GM23338 (cell line): ENCODE measurements around the gene IL7R. TPM values are rescaled to one million over a fixed set of nuclear protein-coding genes. Genes with fewer than 3 reads are reported as not detected.

Experiments used
- ATAC-seq: fragments of 200-7000 bp; cut with Tn5 transposase; 3 replicates; pipeline ENCODE4 v1.9.1; 2020
- DNase-seq: peaks from one replicate; pipeline ENCODE4 v3.0.0-alpha.2; 2015; ENCODE audit warnings: low spot score
- H2AFZ ChIP-seq: fragments of 200-600 bp; sonication (generic); 2 replicates; pipeline ENCODE4 v1.8.0; 2016; ENCODE audit warnings: antibody characterized with exemption, mild to moderate bottlenecking, moderate library complexity
- H3F3A ChIP-seq: fragments of 200-600 bp; sonication (generic); replicated peaks from 2 replicates; pipeline ENCODE4 v1.8.0; 2017; ENCODE audit warnings: antibody characterized with exemption, mixed run types, low read depth
- H3K27ac ChIP-seq: fragments of 200-600 bp; sonication (generic); 2 replicates; pipeline ENCODE4 v1.6.1; 2016; ENCODE audit warnings: low read depth
- H3K27me3 ChIP-seq: fragments of 200-600 bp; sonication (generic); 2 replicates; pipeline ENCODE4 v1.8.0; 2016; ENCODE audit warnings: mild to moderate bottlenecking, mixed run types, moderate library complexity; ENCODE audit not compliant: insufficient read depth
- H3K36me3 ChIP-seq: fragments of 200-600 bp; sonication (generic); 2 replicates; pipeline ENCODE4 v1.8.0; 2016; ENCODE audit warnings: mild to moderate bottlenecking; ENCODE audit not compliant: insufficient read depth
- H3K4me1 ChIP-seq: fragments of 200-600 bp; sonication (generic); 2 replicates; pipeline ENCODE4 v1.8.0; 2016; ENCODE audit warnings: mild to moderate bottlenecking, moderate library complexity; ENCODE audit not compliant: insufficient read depth
- H3K4me2 ChIP-seq: fragments of 200-600 bp; sonication (generic); 2 replicates; pipeline ENCODE4 v1.7.1; 2017; ENCODE audit warnings: mixed run types
- H3K4me3 ChIP-seq: fragments of 200-600 bp; sonication (generic); 2 replicates; pipeline ENCODE4 v1.6.1; 2016; ENCODE audit warnings: mixed run types
- H3K79me2 ChIP-seq: fragments of 200-600 bp; sonication (generic); replicated peaks from 2 replicates; pipeline ENCODE4 v1.8.0; 2017; ENCODE audit warnings: mild to moderate bottlenecking; ENCODE audit not compliant: insufficient read depth
- H3K9me2 ChIP-seq: fragments of 200-600 bp; sonication (generic); 2 replicates; pipeline ENCODE4 v1.8.0; 2017; ENCODE audit not compliant: insufficient read depth
- H4K20me1 ChIP-seq: fragments of 200-600 bp; sonication (generic); replicated peaks from 2 replicates; pipeline ENCODE4 v1.8.0; 2017; ENCODE audit warnings: mild to moderate bottlenecking; ENCODE audit not compliant: insufficient read depth
- H3K27ac Mint-ChIP-seq: 2 replicates; pipeline ENCODE4 v1.8.0; 2020; ENCODE audit warnings: inconsistent platforms, mild to moderate bottlenecking, moderate library complexity, mixed read lengths
- H3K27me3 Mint-ChIP-seq: 3 replicates; pipeline ENCODE4 v1.8.0; 2022; ENCODE audit warnings: low read depth, mild to moderate bottlenecking, moderate library complexity, mixed read lengths, inconsistent platforms; ENCODE audit not compliant: insufficient read depth, poor library complexity
- H3K36me3 Mint-ChIP-seq: 3 replicates; pipeline ENCODE4 v1.8.0; 2021; ENCODE audit warnings: low read depth, mild to moderate bottlenecking, inconsistent platforms, moderate library complexity, mixed read lengths
- H3K4me1 Mint-ChIP-seq: 3 replicates; pipeline ENCODE4 v1.8.0; 2020; ENCODE audit warnings: mild to moderate bottlenecking, inconsistent platforms, mixed read lengths
- H3K4me3 Mint-ChIP-seq: 3 replicates; pipeline ENCODE4 v1.8.0; 2021; ENCODE audit warnings: moderate library complexity, mild to moderate bottlenecking, inconsistent platforms, mixed read lengths
- H3K9me3 Mint-ChIP-seq: 3 replicates; pipeline ENCODE4 v1.8.0; 2020; ENCODE audit warnings: moderate library complexity, mild to moderate bottlenecking, inconsistent platforms, mixed read lengths
- CREB1 ChIP-seq: fragments of 250-450 bp; sonication (Bioruptor Pico); IDR thresholded peaks from 2 replicates; pipeline ENCODE4 v1.5.0; 2020; ENCODE audit warnings: low read depth, mild to moderate bottlenecking, moderate library complexity
- JUNB ChIP-seq: IDR thresholded peaks from one replicate; pipeline ENCODE4 v1.6.1; 2016; ENCODE audit warnings: antibody characterized with exemption; ENCODE audit not compliant: unreplicated experiment
- POLR2AphosphoS5 ChIP-seq: IDR thresholded peaks from 2 replicates; pipeline ENCODE4 v1.6.1; 2016; ENCODE audit warnings: antibody characterized with exemption, low read depth
- STAT1 ChIP-seq: IDR thresholded peaks from one replicate; pipeline ENCODE4 v1.6.1; 2016; ENCODE audit warnings: antibody characterized with exemption; ENCODE audit not compliant: unreplicated experiment
- ZNF331 ChIP-seq: fragments of 250-450 bp; sonication (Bioruptor Pico); IDR thresholded peaks from 2 replicates; pipeline ENCODE4 v1.5.0; 2020; ENCODE audit warnings: low read depth, mild to moderate bottlenecking, moderate library complexity
- ZNF462 ChIP-seq: fragments of 250-450 bp; sonication (Bioruptor Pico); IDR thresholded peaks from 2 replicates; pipeline ENCODE4 v1.5.0; 2020; ENCODE audit warnings: mild to moderate bottlenecking, moderate library complexity
- polyA plus RNA-seq: library from polyadenylated mRNA; unstranded; fragments of >200 nt; fragmentation: Nextera tagmentation; extraction: Ambion mirVana; gene quantifications from 2 replicates; pipeline ENCODE4 v1.2.1, GENCODE V29; 2016
- total RNA-seq: library from RNA; depleted of rRNA; stranded (reverse); fragments of >200 nt; shearing (Covaris generic); gene quantifications from 2 replicates; pipeline ENCODE4 v1.2.3, GENCODE V29; 2014
- TF ChIP-seq, protein P1 (sequence below): IDR thresholded peaks from 2 replicates; pipeline ENCODE4 v1.6.1; 2016; ENCODE audit warnings: antibody characterized with exemption
- TF ChIP-seq, protein P2 (sequence below): IDR thresholded peaks from one replicate; pipeline ENCODE4 v1.6.1; 2018; ENCODE audit warnings: antibody characterized with exemption; ENCODE audit not compliant: unreplicated experiment

IL7R gene
- total and polyA plus RNA-seq, 2 experiments from 2014 or later: not detected

DNA sequence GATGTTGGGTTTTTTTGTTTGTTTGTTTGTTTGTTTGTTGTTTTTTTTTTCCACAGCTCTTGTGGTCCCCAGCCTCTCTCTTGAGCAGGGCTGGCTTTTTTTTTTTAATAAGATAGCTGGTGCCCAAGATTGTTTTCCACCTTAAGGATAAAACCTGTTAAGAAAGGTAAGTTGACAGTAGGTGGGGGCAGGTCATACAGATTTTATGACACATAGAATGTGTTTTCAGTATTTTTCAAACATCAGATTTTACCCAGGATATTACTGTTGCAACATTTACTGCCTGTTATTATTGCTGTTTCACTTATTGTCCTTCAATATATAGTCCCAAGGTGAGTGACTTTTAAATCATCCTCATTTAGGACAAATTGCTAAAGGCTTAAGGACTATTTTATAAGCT, 3.9 kb upstream of the IL7R start:
- ATAC-seq (no peak), DNase-seq (no peak)
- Mint-ChIP-seq H3K27me3 (peaks cover 3% of the 10 kb centered on the region), H3K4me3 (no peak overlapping the region), H3K36me3 (0 out of 3 replicates have a peak, but pooled peaks cover under 1% of the 10 kb centered on the region), H3K27ac (no peak overlapping the region), H3K4me1 (peaks cover under 1% of the 10 kb centered on the region; the same call in 1 of the 3 replicates), H3K9me3 (peaks cover 5% of the 10 kb centered on the region; the same call in 2 of the 3 replicates)
- Histone ChIP-seq H3K4me1 (peaks cover 7% of the 10 kb centered on the region; the same call in 1 of the 2 replicates), H3K36me3 (no peaks in the 10 kb centered on the region), H3K27ac (no peak overlapping the region), H2AFZ (no peak overlapping the region; the same call in 1 of the 2 replicates), H3K4me3 (no peak overlapping the region), H3K4me2 (no peak overlapping the region), H3K79me2 (no peaks in the 10 kb centered on the region), H3F3A (no peaks in the 10 kb centered on the region), H3K9me2 (no peaks in the 10 kb centered on the region), H4K20me1 (no peaks in the 10 kb centered on the region), H3K27me3 (no peaks in the 10 kb centered on the region)
- TF ChIP-seq POLR2AphosphoS5: no peak
- no peak for TF ChIP-seq JUNB
- no peak for TF ChIP-seq CREB1 (CRISPR knock-in tag)
- TF ChIP-seq, protein P1, sequence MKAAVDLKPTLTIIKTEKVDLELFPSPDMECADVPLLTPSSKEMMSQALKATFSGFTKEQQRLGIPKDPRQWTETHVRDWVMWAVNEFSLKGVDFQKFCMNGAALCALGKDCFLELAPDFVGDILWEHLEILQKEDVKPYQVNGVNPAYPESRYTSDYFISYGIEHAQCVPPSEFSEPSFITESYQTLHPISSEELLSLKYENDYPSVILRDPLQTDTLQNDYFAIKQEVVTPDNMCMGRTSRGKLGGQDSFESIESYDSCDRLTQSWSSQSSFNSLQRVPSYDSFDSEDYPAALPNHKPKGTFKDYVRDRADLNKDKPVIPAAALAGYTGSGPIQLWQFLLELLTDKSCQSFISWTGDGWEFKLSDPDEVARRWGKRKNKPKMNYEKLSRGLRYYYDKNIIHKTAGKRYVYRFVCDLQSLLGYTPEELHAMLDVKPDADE: no peak
- no peak for TF ChIP-seq ZNF462

- H3K27ac Mint-ChIP-seq: no peak overlapping the region
- Histone ChIP-seq H3K4me2 (no peak overlapping the region), H3F3A (no peaks in the 10 kb centered on the region), H3K4me3 (no peak overlapping the region), H3K27me3 (no peaks in the 10 kb centered on the region), H3K79me2 (no peaks in the 10 kb centered on the region), H2AFZ (no peak overlapping the region), H3K4me1 (peaks cover 16% of the 10 kb centered on the region), H3K36me3 (no peaks in the 10 kb centered on the region), H4K20me1 (no peaks in the 10 kb centered on the region), H3K9me2 (no peaks in the 10 kb centered on the region), H3K27ac (no peak overlapping the region)
- no peak for ATAC-seq
- H3K4me3 Mint-ChIP-seq: no peak overlapping the region
- H3K27me3 Mint-ChIP-seq: peaks cover 3% of the 10 kb centered on the region
- no peaks in the 10 kb centered on the region for H3K36me3 Mint-ChIP-seq
- peaks cover 3% of the 10 kb centered on the region; the same call in 2 of the 3 replicates for H3K4me1 Mint-ChIP-seq
- no peak for DNase-seq
- H3K9me3 Mint-ChIP-seq: no peaks in the 10 kb centered on the region
- TF ChIP-seq, protein P2, sequence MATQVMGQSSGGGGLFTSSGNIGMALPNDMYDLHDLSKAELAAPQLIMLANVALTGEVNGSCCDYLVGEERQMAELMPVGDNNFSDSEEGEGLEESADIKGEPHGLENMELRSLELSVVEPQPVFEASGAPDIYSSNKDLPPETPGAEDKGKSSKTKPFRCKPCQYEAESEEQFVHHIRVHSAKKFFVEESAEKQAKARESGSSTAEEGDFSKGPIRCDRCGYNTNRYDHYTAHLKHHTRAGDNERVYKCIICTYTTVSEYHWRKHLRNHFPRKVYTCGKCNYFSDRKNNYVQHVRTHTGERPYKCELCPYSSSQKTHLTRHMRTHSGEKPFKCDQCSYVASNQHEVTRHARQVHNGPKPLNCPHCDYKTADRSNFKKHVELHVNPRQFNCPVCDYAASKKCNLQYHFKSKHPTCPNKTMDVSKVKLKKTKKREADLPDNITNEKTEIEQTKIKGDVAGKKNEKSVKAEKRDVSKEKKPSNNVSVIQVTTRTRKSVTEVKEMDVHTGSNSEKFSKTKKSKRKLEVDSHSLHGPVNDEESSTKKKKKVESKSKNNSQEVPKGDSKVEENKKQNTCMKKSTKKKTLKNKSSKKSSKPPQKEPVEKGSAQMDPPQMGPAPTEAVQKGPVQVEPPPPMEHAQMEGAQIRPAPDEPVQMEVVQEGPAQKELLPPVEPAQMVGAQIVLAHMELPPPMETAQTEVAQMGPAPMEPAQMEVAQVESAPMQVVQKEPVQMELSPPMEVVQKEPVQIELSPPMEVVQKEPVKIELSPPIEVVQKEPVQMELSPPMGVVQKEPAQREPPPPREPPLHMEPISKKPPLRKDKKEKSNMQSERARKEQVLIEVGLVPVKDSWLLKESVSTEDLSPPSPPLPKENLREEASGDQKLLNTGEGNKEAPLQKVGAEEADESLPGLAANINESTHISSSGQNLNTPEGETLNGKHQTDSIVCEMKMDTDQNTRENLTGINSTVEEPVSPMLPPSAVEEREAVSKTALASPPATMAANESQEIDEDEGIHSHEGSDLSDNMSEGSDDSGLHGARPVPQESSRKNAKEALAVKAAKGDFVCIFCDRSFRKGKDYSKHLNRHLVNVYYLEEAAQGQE: no peak
- TF ChIP-seq ZNF331 (CRISPR knock-in tag) (no peak), STAT1 (no peak), CREB1 (CRISPR knock-in tag) (no peak), POLR2AphosphoS5 (no peak)
- TF ChIP-seq, protein P1: no peak
Measured at GRCh38 chr5:35853631-35854030, 3.1 kb upstream of the IL7R start.
